GM12801 (cell line): Measurements from ENCODE around the gene STX1B.

Experiments
- CTCF ChIP-seq: IDR thresholded peaks from one replicate; pipeline ENCODE4 v1.5.1; 2011; ENCODE audit warnings: control low read depth; ENCODE audit not compliant: insufficient read length; ENCODE audit errors: extremely low read depth

Gene STX1B

GRCh38 chr16:31008551-31008950 is 1.9 kb downstream of the STX1B start:
- no peak for TF ChIP-seq CTCF

- no peak for TF ChIP-seq CTCF
Measured at GRCh38 chr16:31008149-31008548, 2.3 kb downstream of the STX1B start.

GRCh38 chr16:31007684-31008083 is 2.8 kb downstream of the STX1B start:
- no peak for TF ChIP-seq CTCF

GRCh38 chr16:31006589-31006988 is 3.8 kb downstream of the STX1B start:
- TF ChIP-seq CTCF = no peak

- TF ChIP-seq CTCF = no peak
Measured at GRCh38 chr16:31006086-31006385, 4.4 kb downstream of the STX1B start.

- no peak for TF ChIP-seq CTCF
Measured at GRCh38 chr16:31005350-31006085, 4.9 kb downstream of the STX1B start.

- TF ChIP-seq CTCF = no peak
Measured at GRCh38 chr16:31004658-31005057, 5.8 kb downstream of the STX1B start.

GRCh38 chr16:31003744-31004143 is 6.7 kb downstream of the STX1B start:
- TF ChIP-seq CTCF = no peak
